ENCODE measurements around the gene VANGL2.
A peak's percentile ranks its signal among the peaks of the same experiment; 100 is the strongest.

The VANGL2 gene

GRCh38 chr1:160449494-160449893 lies 49.1 kb downstream of the VANGL2 start:
- no peak for TF ChIP-seq JUND (IDR thresholded peaks at IDR 0.05; ENCODE audit: low read depth)
- no peak for DNase-seq (ENCODE audit: low read depth in 1 of 2, low spot score in 1 of 2)
- in situ Hi-C loops (cut with HindIII; ENCODE audit: low pct_unique_long_range_greater_than_20kb, low sequenced_read_pairs): no loop called here

DNA sequence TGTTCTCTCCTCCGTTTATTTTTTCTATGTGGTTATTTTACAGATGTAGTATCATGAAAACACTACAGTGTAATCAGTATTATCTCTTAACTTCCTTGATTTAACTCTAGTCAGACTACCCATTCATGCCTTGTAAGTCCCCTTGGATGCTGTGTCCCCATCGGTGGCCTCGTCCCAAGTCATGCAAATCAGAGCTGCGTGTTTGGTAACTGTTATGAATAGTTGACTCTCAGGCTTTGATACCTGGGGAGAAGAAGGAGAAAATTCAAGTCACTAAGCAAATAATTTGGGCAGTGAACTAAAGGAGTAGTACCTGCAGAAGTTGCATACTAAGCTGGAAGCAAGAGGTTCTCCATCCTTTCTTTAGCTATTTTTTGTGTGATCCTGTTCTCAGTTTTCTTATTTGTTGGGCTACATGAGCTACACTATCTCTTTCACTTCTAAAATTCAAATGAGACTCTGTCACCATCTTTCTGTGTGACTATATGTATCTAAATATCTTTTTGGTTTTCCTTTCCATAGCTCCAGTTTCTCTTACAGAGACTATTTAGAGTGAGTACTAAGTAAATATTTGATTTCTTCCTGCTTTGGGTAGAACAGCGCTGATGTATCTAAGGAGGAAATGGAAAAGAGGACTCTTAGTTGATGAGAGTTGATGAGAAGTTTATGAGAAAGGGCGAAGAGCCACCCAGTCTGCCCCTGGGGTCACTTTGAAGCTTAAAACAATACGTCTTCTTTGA lies 50.9 kb downstream of the VANGL2 start:
- in situ Hi-C loops (cut with HindIII; ENCODE audit: low pct_unique_long_range_greater_than_20kb, low sequenced_read_pairs): no loop called here
- DNase-seq (ENCODE audit: low read depth in 1 of 2, low spot score in 1 of 2): no peak
- TF ChIP-seq JUND (IDR thresholded peaks at IDR 0.05; ENCODE audit: low read depth): no peak

DNA sequence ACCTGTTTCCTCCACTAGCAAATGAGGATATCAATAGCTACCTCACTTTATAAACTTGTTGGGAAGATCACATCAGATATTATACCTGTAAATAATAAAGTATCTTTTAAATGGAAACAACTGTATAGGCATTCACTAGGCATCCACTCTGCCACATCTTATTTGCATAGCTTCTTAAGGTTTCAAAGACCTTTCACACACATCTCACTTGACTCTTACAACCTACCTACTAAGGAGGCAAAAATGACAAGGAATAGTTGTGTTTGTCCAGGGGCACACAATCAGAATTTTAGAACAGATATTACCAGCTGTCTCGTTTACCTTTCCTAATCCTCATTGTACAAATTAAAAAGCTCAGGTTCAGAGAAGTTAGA lies 51.5 kb downstream of the VANGL2 start:
- in situ Hi-C loops (cut with HindIII; ENCODE audit: low pct_unique_long_range_greater_than_20kb, low sequenced_read_pairs): no loop called here
- no peak for TF ChIP-seq JUND (IDR thresholded peaks at IDR 0.05; ENCODE audit: low read depth)
- DNase-seq (ENCODE audit: low read depth in 1 of 2, low spot score in 1 of 2): no peak

- in situ Hi-C loops (cut with HindIII; ENCODE audit: low pct_unique_long_range_greater_than_20kb, low sequenced_read_pairs): no loop called here
These were observed 53.1 kb downstream of the VANGL2 start for GRCh38 chr1:160453443-160453842.

GRCh38 chr1:160454371-160455152 lies 54.2 kb downstream of the VANGL2 start:
- no peak for TF ChIP-seq JUND (IDR thresholded peaks at IDR 0.05; ENCODE audit: low read depth)
- in situ Hi-C loops (cut with HindIII; ENCODE audit: low pct_unique_long_range_greater_than_20kb, low sequenced_read_pairs): no loop called here

More at GRCh38 chr1:160453443-160453842, 53.1 kb downstream of the VANGL2 start:
- no peak for DNase-seq (ENCODE audit: low read depth in 1 of 2, low spot score in 1 of 2)
- no peak for TF ChIP-seq JUND (IDR thresholded peaks at IDR 0.05; ENCODE audit: low read depth)

DNA sequence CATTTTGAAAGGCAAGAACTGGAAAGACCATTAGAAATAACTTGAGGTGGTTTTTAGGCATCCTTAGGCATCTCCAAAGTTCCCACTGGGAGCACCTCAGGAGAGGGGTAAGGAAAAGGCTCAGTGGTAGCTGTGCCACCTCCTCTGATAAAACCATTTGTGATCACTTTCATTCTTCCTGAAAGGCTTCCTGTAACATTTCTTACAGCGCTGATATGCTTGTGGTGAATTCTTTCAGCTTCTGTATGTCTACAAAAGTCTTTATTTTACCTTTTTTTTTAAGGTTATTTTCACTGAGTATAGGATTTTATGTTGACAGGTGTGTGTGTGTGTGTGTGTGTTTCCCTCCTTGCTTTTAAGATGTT lies 54.8 kb downstream of the VANGL2 start:
- in situ Hi-C loops (cut with HindIII; ENCODE audit: low pct_unique_long_range_greater_than_20kb, low sequenced_read_pairs): no loop called here
- DNase-seq (ENCODE audit: low read depth in 1 of 2, low spot score in 1 of 2): no peak
- TF ChIP-seq JUND (IDR thresholded peaks at IDR 0.05; ENCODE audit: low read depth): no peak

More at GRCh38 chr1:160454371-160455152, 54.2 kb downstream of the VANGL2 start:
- no peak for DNase-seq (ENCODE audit: low read depth in 1 of 2, low spot score in 1 of 2)

DNA sequence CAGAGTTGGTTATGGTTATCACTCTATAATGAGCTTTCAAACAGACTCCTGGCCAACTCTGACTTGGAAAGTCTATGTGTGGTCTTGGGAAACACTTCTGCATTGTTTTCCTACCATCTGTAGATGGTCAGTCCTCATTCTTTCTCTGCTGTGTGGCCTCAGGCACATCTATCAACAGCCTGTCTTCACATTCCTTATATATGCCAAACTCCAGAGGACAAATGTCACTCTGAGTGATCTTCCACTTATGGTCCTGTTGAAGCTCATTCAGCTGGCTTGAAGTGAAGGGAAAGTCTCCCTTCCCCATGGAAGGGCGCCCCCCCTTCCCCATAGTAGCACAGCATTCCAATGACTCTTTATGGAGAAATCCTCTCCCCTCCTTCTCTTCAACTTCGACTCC lies 58.7 kb downstream of the VANGL2 start:
- no peak for TF ChIP-seq JUND (IDR thresholded peaks at IDR 0.05; ENCODE audit: low read depth)
- in situ Hi-C loops (cut with HindIII; ENCODE audit: low pct_unique_long_range_greater_than_20kb, low sequenced_read_pairs): no loop called here
- peak in 1 of 2 experiments; percentile 17 for DNase-seq (ENCODE audit: low read depth in 1 of 2, low spot score in 1 of 2)

DNA sequence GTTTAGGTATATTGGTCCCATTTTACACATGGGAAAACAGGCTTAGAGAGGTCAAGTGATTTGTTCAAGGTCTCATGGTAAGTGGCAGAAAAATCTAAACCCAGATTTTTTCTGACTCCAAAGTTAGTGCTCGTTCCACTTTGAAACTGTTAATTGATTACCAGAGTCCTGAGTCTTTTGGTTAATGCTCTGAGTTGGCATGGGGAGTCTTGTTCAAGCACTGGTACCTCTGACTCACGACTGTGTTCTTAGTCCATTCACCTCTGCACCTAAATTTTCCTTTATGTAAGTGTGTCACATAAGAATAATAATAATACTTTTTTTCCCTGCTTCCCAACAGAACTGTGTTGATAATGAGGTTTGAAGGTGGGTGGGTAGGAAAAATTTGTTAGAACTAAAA lies 59.3 kb downstream of the VANGL2 start:
- DNase-seq (ENCODE audit: low read depth in 1 of 2, low spot score in 1 of 2): no peak
- in situ Hi-C loops (cut with HindIII; ENCODE audit: low pct_unique_long_range_greater_than_20kb, low sequenced_read_pairs): no loop called here
- no peak for TF ChIP-seq JUND (IDR thresholded peaks at IDR 0.05; ENCODE audit: low read depth)

DNA sequence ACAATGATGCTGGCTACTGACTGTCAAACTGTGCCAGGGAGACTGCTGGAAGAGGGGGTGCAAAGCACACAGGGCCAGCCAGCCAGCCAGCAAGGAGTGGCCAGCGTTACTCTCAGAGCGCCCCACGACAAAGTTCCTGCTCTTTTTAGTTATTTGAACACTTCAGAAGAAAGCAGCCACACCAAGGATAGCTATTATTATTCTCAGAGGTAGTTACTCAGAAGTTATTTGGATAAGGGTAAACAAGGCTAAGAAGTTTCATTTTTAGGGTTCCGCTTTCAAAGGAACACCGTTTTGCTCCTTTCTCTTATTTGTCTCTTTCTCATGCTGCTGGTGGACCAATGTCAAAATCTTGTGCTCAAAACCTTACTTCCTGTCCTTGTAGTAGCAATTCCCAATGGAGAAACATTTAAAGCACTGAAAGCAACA lies 59.9 kb downstream of the VANGL2 start:
- TF ChIP-seq JUND (IDR thresholded peaks at IDR 0.05; ENCODE audit: low read depth): no peak
- in situ Hi-C loops (cut with HindIII; ENCODE audit: low pct_unique_long_range_greater_than_20kb, low sequenced_read_pairs): no loop called here
- DNase-seq (ENCODE audit: low read depth in 1 of 2, low spot score in 1 of 2): no peak

- no peak for DNase-seq (ENCODE audit: low read depth in 1 of 2, low spot score in 1 of 2)
- TF ChIP-seq JUND (IDR thresholded peaks at IDR 0.05; ENCODE audit: low read depth): no peak
- in situ Hi-C loops (cut with HindIII; ENCODE audit: low pct_unique_long_range_greater_than_20kb, low sequenced_read_pairs): no loop called here
These were observed 60.4 kb downstream of the VANGL2 start for GRCh38 chr1:160460683-160461287.

DNA sequence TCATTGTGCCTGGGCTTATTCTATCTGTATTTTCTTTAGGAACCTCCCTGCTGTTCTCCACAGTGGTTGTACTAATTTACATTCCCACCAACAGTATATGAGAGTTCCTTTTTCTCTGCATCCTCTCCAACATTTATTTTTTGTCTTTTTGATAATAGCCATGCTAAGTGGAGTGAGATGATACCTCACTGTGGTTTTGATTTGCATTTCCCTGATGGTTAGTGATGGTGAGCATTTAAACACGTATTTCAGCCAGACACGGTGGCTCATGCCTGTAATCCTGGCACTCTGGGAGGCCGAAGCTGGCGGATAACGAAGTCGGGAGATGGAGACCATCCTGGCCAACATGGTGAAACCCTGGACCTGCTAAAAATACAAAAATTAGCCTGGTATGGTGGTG lies 64.8 kb downstream of the VANGL2 start:
- TF ChIP-seq JUND (IDR thresholded peaks at IDR 0.05; ENCODE audit: low read depth): no peak
- DNase-seq (ENCODE audit: low read depth in 1 of 2, low spot score in 1 of 2): no peak
- in situ Hi-C loops (cut with HindIII; ENCODE audit: low pct_unique_long_range_greater_than_20kb, low sequenced_read_pairs): no loop called here

GRCh38 chr1:160466961-160467360 lies 66.6 kb downstream of the VANGL2 start:
- in situ Hi-C loops (cut with HindIII; ENCODE audit: low pct_unique_long_range_greater_than_20kb, low sequenced_read_pairs): no loop called here
- DNase-seq (ENCODE audit: low read depth in 1 of 2, low spot score in 1 of 2): no peak
- TF ChIP-seq JUND (IDR thresholded peaks at IDR 0.05; ENCODE audit: low read depth): no peak

DNA sequence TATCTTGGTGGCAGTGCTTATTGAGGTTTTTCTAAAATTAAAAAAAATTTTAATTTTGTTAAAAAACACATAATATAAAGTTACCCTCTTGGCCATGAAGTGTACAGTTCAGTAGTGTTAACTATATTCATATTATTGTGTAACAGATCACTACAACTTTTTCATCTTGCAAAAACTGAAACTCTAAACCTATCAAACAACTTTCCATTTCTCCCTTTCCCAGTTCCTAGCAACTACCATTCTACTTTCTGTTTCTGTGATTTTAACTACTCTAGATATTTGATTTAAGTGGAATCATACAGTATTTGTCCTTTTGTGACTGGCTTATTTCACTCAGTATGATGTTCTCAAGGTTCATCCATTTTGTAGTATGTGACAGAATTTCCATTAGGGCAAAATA lies 67.2 kb downstream of the VANGL2 start:
- in situ Hi-C loops (cut with HindIII; ENCODE audit: low pct_unique_long_range_greater_than_20kb, low sequenced_read_pairs): no loop called here
- DNase-seq (ENCODE audit: low read depth in 1 of 2, low spot score in 1 of 2): no peak
- no peak for TF ChIP-seq JUND (IDR thresholded peaks at IDR 0.05; ENCODE audit: low read depth)
